ENCODE measurements around the gene RADIL. TPM values are rescaled to one million over a fixed set of nuclear protein-coding genes. Genes with fewer than 3 reads are reported as not detected.

Gene RADIL
- total RNA-seq, 4 donors from 2014 or later: 1.5 to 2.6 (median 2.1) TPM

DNA sequence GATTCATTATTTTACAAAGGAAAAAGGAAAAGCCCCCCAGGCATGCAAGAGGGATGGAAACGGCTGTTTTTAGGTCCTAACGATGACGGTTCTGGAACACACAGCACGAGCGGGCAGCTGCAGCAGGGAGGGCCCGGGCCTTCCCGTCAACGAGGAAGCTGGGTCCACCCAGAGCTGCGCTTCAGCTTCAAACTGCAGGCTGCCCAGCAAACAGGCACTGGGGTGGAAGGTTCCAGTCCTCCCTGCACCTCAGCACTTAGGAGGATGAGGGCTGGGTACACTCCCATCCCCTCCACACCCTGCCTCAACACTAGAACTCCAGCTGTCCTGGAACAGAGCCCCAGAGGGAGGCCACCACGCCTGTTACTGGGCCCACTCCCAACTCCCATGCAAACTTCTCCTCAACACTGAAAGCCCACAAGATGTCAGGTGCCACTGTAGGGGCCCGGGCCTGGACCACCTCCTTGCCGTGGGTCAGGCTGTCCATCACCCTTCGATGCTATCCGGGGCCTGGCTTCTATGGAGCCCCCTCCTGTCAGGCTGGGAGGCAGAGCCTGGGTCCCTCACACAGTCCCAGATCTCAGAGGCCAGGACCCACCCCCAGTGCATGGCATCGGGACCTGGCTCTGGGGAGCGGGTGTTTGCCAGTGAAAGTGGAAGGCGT lies 54.7 kb downstream of the RADIL start:
- intact Hi-C loops (cut with DNase I; ENCODE audit: low total_unique reads): no loop called here
- DNase-seq (ENCODE audit: low spot score in 2 of 2): no peak
- no peak overlapping the region for H3K4me3 ChIP-seq (ENCODE audit: low read depth, poor library complexity, severe bottlenecking)
- 83 to 84% methylated on average over 17 of the region's 17 CpGs for WGBS, 2 donors
- TF ChIP-seq CTCF (IDR thresholded peaks at IDR 0.05) (no peak), POLR2A (IDR thresholded peaks at IDR 0.05) (no peak)

DNA sequence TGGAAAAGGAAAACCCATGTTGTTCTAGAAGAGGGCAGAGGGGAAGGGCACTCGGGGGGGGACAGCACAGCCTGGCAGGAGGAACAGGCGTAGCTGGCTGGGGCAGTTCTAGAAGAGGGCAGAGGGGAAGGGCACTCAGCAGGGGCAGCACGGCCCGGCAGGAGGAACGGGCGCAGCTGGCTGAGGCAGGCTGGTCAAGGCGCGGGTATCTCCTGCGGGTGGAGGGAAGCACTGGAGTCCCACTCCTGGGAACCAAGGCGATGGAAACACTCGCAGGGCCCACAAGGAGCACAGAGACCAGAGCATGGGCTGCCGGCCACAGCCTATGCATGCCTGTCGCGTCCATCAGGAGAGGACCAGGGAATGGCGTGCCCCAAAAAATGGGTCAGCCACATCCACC lies 58.4 kb downstream of the RADIL start:
- no peak overlapping the region for H3K4me3 ChIP-seq (ENCODE audit: low read depth, poor library complexity, severe bottlenecking)
- 91 to 96% methylated on average over 15 of the region's 15 CpGs for WGBS, 2 donors
- DNase-seq (ENCODE audit: low spot score in 2 of 2): no peak
- intact Hi-C loops (cut with DNase I; ENCODE audit: low total_unique reads): no loop called here
- TF ChIP-seq POLR2A (IDR thresholded peaks at IDR 0.05): no peak
- no peak for TF ChIP-seq CTCF (IDR thresholded peaks at IDR 0.05)

DNA sequence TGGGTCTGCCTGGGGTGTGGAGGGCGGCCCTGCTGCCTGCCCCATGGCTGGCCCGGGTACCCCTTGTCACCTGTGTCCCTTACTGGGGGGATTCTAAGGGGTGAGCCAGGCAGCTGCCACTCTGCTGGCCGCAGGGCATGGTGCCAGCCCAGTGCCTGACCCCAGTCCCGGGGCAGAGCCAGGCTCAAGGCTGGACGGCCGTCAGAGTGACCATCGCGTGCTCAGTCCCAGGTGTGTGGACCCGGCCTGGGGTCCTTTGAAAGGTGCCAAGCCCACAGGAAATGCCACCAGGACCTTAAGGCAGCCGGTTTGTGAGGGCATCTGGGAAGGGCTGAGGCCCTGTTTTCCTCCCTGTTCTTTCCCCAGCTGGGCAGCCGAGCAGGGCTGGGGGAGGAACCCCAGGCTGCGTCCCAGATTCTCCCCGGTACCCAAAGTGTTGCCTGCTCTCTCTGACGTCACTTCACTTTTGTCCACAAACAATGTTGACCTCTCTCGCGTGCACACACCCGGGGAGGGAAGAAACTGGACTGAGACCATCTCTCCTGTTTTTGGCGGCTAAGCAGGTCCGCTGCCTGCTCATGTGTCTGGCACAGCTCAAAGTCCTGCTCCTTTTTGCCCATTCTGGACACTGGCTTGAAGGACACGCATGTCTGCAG lies 59.3 kb downstream of the RADIL start:
- intact Hi-C loops (cut with DNase I; ENCODE audit: low total_unique reads): no loop called here
- DNase-seq (ENCODE audit: low spot score in 2 of 2): no peak
- H3K4me3 ChIP-seq (ENCODE audit: low read depth, poor library complexity, severe bottlenecking): no peak overlapping the region

GRCh38 chr7:4823441-4824119 lies 59.9 kb downstream of the RADIL start:
- 68 to 76% methylated on average over 13 to 14 of the region's 14 CpGs for WGBS, 2 donors
- H3K4me3 ChIP-seq (ENCODE audit: low read depth, poor library complexity, severe bottlenecking): no peak overlapping the region
- intact Hi-C loops (cut with DNase I; ENCODE audit: low total_unique reads): no loop called here
- no peak for DNase-seq (ENCODE audit: low spot score in 2 of 2)
- TF ChIP-seq POLR2A (IDR thresholded peaks at IDR 0.05) (no peak), CTCF (IDR thresholded peaks at IDR 0.05) (no peak)

More for the DNA sequence above, 59.3 kb downstream of the RADIL start:
- no peak for TF ChIP-seq POLR2A (IDR thresholded peaks at IDR 0.05)
- TF ChIP-seq CTCF (IDR thresholded peaks at IDR 0.05): no peak
- 90 to 94% methylated on average over 14 to 18 of the region's 20 CpGs for WGBS, 2 donors

DNA sequence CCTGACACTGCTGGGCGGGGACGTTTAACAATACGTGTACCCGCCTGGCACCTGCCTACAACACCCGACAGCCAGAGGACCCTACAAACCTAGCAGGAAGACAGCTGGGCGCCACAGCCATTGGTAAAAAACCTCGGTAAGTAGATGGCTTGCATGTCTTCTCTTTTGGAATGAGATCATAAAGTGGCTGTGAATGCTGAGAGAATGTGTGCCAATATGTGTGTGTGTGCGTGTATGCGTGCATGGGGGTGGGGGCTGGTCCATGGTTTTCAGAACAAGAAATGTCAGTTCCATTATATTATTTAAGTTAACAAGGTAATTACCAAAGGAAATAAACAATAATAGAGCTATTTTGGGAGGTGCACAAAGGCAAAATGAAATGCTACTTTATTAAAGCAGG lies 60.8 kb downstream of the RADIL start:
- no peak for TF ChIP-seq POLR2A (IDR thresholded peaks at IDR 0.05)
- TF ChIP-seq CTCF (IDR thresholded peaks at IDR 0.05): no peak
- H3K4me3 ChIP-seq (ENCODE audit: low read depth, poor library complexity, severe bottlenecking): no peak overlapping the region
- 80 to 84% methylated on average over 9 of the region's 9 CpGs for WGBS, 2 donors
- intact Hi-C loops (cut with DNase I; ENCODE audit: low total_unique reads): no loop called here
- no peak for DNase-seq (ENCODE audit: low spot score in 2 of 2)

Data from lower leg skin (tissue), 4 donors.